Bladder microvascular endothelial cell (primary cell): Measurements from ENCODE around the gene ARG2. TPM values are rescaled to one million over a fixed set of nuclear protein-coding genes. Genes with fewer than 3 reads are reported as not detected.

Source experiments
- total RNA-seq: library from RNA; depleted of rRNA; stranded (reverse); fragments of >200 nt; gene quantifications from 2 replicates; pipeline ENCODE4 v1.2.3, GENCODE V29; 2014

The ARG2 gene
- 15.7 and 21.6 TPM in 2 replicates for total RNA-seq

DNA sequence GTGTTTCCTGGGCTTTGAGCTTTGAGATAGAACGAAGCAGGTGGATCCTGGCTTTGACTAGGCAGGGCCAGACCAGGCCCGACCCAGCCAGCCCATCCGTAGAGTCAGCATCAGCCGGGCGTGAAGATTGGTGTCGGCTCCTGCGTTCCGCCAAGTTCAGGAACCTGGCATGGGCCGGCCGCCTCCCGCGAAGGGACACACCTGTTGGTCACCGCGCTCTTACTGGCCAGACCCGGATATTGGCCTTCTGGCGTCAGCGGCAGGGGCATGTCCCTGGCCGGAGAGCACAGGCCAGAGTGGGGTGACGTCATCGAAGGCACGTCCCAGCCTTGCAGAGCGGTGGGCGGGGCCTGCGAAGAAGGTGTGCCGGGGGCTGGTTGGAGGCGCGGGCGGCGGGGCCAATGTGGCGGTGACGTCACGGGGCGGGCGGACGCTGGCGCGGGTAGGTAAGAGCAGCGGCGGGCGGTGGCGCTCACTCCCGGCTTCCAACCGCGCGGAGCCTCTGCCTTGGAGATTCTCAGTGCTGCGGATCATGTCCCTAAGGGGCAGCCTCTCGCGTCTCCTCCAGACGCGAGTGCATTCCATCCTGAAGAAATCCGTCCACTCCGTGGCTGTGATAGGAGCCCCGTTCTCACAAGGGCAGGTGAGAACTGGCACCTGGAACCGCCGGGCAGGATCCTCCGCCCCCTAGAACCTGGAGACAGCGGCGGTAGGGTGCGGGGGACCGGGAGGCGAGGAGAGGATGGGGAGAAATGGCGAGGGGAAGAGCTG lies at the start of gene ARG2:
ARG2 (plus strand) TSS at position 475 of the 771 bp plus-strand sequence; CDS start at position 533, 58 bp downstream.

DNA sequence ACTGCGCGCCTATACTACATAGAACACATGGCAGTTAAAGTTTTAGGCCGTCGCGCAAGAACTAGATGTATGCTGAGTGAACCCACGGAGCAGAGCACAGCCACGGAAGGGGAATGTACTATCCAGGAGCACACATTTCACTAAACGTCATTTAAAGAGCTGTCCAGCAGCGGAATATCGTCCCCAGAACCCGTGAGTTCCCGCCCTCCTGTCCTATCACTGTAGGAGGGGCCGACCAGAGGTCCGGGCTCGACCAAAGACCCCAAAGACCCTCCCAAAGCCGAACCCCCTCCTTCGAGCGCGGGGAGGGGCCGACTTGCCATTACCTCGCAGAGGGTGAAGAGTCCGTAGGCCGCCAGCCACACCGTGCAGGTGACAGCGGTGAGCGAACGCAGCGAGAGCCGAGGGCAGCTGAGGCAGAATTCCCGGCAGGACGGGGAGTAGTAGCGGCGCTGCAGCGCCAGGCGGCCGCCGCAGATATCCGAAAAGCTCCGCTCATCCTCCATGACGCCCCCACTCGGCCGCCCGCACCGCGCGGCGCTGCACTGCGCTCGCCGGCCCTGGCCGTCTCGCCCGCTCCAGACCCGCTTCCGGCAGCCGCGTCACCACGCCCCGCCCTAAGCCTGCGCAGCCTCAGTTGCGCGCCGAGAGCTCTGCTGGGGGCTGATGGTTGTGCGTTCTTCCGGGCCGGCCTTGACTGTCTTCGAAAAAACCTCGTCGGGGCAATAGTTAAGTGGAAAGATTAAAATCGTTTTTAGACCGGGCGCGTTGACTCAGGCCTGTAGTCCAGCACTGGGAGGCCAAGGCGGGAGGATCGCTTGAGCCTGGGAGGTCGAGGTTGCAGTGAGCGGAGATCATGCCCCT lies 19.8 kb upstream of the ARG2 start, which contains the start of gene PIGH:
PIGH (minus strand) TSS at position 571 of the 864 bp plus-strand sequence; CDS start at position 506, 65 bp downstream.

DNA sequence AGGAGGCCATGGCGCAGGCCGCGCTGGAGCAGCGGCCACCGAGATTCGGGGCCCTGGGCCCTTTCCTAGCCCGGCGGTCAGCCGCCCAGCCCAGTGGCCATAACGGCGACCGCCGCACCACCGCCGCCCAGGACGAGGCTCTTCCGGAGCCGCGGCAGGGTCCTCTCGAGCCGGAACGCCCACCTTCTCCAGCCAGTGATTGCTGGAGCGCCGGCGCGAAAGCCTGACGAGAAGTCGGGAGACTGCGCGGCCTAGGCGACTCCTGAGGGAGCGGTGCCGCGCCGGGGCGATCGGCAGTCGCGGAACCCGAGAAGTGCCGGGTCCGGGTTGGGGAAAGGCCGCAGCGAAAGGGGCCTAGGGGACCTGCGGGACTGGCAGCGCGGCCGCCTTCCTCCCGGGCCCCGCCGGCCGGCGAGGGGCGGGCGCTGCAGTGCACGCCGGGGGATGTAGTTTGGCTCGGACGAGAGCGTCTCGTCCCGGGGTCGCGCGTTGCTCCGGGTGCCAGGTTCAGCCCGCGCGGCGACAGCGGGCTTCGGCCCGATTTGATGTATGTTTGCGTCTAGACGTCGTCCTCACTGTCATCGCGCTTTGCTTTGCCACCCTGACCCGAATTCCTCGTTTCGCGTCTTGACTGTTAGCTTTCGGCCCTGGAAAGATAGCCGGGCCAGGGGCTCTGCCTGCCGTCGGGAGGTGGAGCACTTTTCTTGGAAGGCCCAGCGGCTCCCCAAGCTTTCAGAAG lies 54.9 kb downstream of the ARG2 start, which contains the start of gene VTI1B:
VTI1B (minus strand) TSS at position 153 of the 739 bp plus-strand sequence; CDS start at position 10, 143 bp downstream.

DNA sequence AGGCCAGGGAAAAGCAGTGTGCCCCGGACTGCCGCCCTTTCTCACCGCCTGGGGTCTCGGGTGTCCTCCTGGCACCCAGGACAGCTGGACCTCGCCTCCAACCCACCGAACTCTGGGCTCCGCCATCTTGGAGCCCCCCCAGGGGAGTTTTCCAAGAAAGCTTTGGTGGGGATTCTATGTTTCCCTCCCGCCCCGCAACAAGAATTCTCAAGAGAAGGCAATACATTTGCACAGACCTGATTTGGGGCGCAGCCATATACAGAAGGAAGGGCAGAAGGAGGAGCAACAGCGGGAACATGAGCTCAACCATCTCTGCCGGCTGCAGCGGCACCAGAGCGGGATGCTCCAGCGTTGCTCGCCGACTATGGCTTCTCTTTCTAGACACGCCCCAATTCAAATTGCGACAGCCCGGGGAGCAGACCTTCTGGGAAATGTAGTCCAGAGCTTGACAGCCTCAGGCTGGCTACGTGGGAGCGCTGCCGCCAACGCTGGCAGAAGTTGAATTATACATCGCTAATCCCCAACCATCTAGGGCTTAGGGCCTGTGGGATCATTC lies 75.8 kb downstream of the ARG2 start, which contains the start of gene RDH11:
RDH11 (minus strand) TSS at position 371 of the 556 bp plus-strand sequence; CDS start at position 310, 61 bp downstream.

Other genes with a start within 250 kb of the ARG2 start
- gene PLEK2, start 207.8 kb upstream of the ARG2 start, total RNA-seq = 1.1 and 4.7 TPM in 2 replicates
- gene TMEM229B, start 131.2 kb upstream of the ARG2 start, total RNA-seq = 0.94 and 0.97 TPM in 2 replicates
- 0.16 and 0.31 TPM in 2 replicates for gene PLEKHH1, start 86.6 kb upstream of the ARG2 start, total RNA-seq
- 7.8 and 10.1 TPM in 2 replicates for gene PIGH, start 19.7 kb upstream of the ARG2 start, total RNA-seq
- gene VTI1B, start 54.7 kb downstream of the ARG2 start, total RNA-seq = 37.6 and 67.3 TPM in 2 replicates
- gene RDH11, start 75.8 kb downstream of the ARG2 start, total RNA-seq = 63.0 and 92.8 TPM in 2 replicates
- gene RDH12, start 82.0 kb downstream of the ARG2 start, total RNA-seq = not detected in 2 replicates
- gene ZFYVE26, start 196.7 kb downstream of the ARG2 start, total RNA-seq = 9.7 and 28.9 TPM in 2 replicates
- 8.7 and 23.2 TPM in 2 replicates for gene RAD51B, start 199.9 kb downstream of the ARG2 start, total RNA-seq